Measurements from ENCODE around the gene IL17D.
"Not testable (repeated sequence)": the region's sequence is repeated elsewhere in the genome, so short reads cannot be mapped to it uniquely, and the experiment has no call there.

DNA sequence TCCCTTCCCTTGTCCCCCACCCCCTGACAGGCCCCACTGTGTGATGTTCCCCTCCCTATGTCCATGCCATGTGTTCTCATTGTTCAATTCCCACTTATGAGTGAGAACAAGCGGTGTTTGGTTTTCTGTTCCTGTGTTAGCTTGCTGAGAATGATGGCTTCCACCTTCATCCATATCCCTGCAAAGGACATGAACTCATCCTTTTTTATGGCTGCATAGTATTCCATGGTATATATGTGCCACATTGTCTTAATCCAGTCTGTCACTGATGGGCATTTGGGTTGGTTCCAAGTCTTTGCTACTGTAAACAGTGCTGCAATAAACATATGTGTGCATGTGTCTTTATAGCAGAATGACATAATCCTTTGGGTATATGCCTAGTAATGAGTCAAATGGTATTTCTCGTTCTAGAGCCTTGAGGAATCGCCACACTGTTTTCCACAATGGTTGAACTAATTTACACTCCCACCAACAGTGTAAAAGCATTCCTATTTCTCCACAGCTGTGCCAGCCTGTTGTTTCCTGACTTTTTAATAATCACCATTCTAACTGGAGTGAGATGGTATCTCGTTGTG is 40.4 kb downstream of the IL17D start:
- TF ChIP-seq POLR2A, EP300 (IDR thresholded peaks at IDR 0.05): not testable (repeated sequence)

All from tibial nerve (tissue), 3 donors.